Measurements from ENCODE around the gene RUSF1. TPM values are rescaled to one million over a fixed set of nuclear protein-coding genes. Genes with fewer than 3 reads are reported as not detected.
"Not testable (repeated sequence)": the region's sequence is repeated elsewhere in the genome, so short reads cannot be mapped to it uniquely, and the experiment has no call there.

RUSF1 gene
- total RNA-seq, 2 donors from 2014 or later, result 45.4 to 50.8 TPM

- Mint-ChIP-seq H3K36me3 (ENCODE audit: low read depth) (no peaks in the 10 kb centered on the region), H3K4me1 (peaks cover 13% of the 10 kb centered on the region), H3K27me3 (ENCODE audit: insufficient read depth) (peaks cover 43% of the 10 kb centered on the region), H3K9me3 (no peaks in the 10 kb centered on the region), H3K4me3 (peak overlapping the region; percentile 56), H3K27ac (no peak overlapping the region)
- Histone ChIP-seq H3K4me1 (ENCODE audit: control insufficient read depth, insufficient read depth, low read length) (no peaks in the 10 kb centered on the region), H3K27ac (ENCODE audit: low read depth, low read length) (no peak overlapping the region), H3K9me3 (ENCODE audit: control insufficient read depth, low read length) (no peaks in the 10 kb centered on the region), H3K4me3 (ENCODE audit: low read length) (peak overlapping the region; percentile 73), H3K9ac (ENCODE audit: extremely low read depth, low read length, poor library complexity, severe bottlenecking) (no peak overlapping the region), H3K36me3 (ENCODE audit: control insufficient read depth, insufficient read depth, low read length) (no peaks in the 10 kb centered on the region), H3K27me3 (ENCODE audit: control insufficient read depth, insufficient read depth, low read length, poor library complexity, severe bottlenecking) (peaks cover 42% of the 10 kb centered on the region)
- no peak for TF ChIP-seq CTCF (conservative IDR thresholded peaks at IDR 0.05)
- 42 to 60% methylated on average over 6 to 11 of the region's 11 CpGs for WGBS, 2 experiments (ENCODE audit: insufficient coverage in 1 of 2, insufficient read length in 1 of 2)
- DNase-seq, result peak; percentile 59
Observed at GRCh38 chr16:31528523-31529107, 20.4 kb upstream of the RUSF1 start.

GRCh38 chr16:31527734-31528274, 19.6 kb upstream of the RUSF1 start, which contains the start of gene AHSP:
TSS of gene AHSP (plus strand) at chr16:31527900. CDS start at chr16:31528140, 240 bp downstream.
- 35 to 44% methylated on average over 5 to 6 of the region's 6 CpGs for WGBS, 2 experiments (ENCODE audit: insufficient coverage in 1 of 2, insufficient read length in 1 of 2)
- no peaks in the 10 kb centered on the region for H3K4me1 ChIP-seq (ENCODE audit: control insufficient read depth, insufficient read depth, low read length)
- TF ChIP-seq CTCF (conservative IDR thresholded peaks at IDR 0.05), result no peak
- Mint-ChIP-seq H3K27ac (no peak within 1 kb of the TSS), H3K9me3 (no peaks in the 10 kb centered on the region), H3K4me1 (peaks cover 13% of the 10 kb centered on the region), H3K27me3 (ENCODE audit: insufficient read depth) (peaks cover 40% of the 10 kb centered on the region), H3K4me3 (peak within 1 kb of the TSS; percentile 56), H3K36me3 (ENCODE audit: low read depth) (no peaks in the 10 kb centered on the region)
- no peaks in the 10 kb centered on the region for H3K36me3 ChIP-seq (ENCODE audit: control insufficient read depth, insufficient read depth, low read length)
- peak within 1 kb of the TSS; percentile 73 for H3K4me3 ChIP-seq (ENCODE audit: low read length)
- no peak within 1 kb of the TSS for H3K27ac ChIP-seq (ENCODE audit: low read depth, low read length)
- no peaks in the 10 kb centered on the region for H3K9me3 ChIP-seq (ENCODE audit: control insufficient read depth, low read length)
- H3K9ac ChIP-seq (ENCODE audit: extremely low read depth, low read length, poor library complexity, severe bottlenecking), result no peak within 1 kb of the TSS
- DNase-seq, result peak; percentile 45
- peaks cover 42% of the 10 kb centered on the region for H3K27me3 ChIP-seq (ENCODE audit: control insufficient read depth, insufficient read depth, low read length, poor library complexity, severe bottlenecking)

- 89 to 96% methylated on average over 3 of the region's 3 CpGs for WGBS, 2 experiments (ENCODE audit: insufficient coverage in 1 of 2, insufficient read length in 1 of 2)
- H3K9me3 ChIP-seq (ENCODE audit: control insufficient read depth, low read length), result no peaks in the 10 kb centered on the region
- Mint-ChIP-seq H3K27ac (no peak overlapping the region), H3K27me3 (ENCODE audit: insufficient read depth) (peaks cover 42% of the 10 kb centered on the region), H3K4me3 (no peak overlapping the region), H3K36me3 (ENCODE audit: low read depth) (no peaks in the 10 kb centered on the region), H3K4me1 (peaks cover 13% of the 10 kb centered on the region), H3K9me3 (no peaks in the 10 kb centered on the region)
- no peak overlapping the region for H3K9ac ChIP-seq (ENCODE audit: extremely low read depth, low read length, poor library complexity, severe bottlenecking)
- H3K36me3 ChIP-seq (ENCODE audit: control insufficient read depth, insufficient read depth, low read length), result no peaks in the 10 kb centered on the region
- DNase-seq, result no peak
- H3K27me3 ChIP-seq (ENCODE audit: control insufficient read depth, insufficient read depth, low read length, poor library complexity, severe bottlenecking), result peaks cover 26% of the 10 kb centered on the region
- H3K4me3 ChIP-seq (ENCODE audit: low read length), result no peak overlapping the region
- no peak overlapping the region for H3K27ac ChIP-seq (ENCODE audit: low read depth, low read length)
- no peak for TF ChIP-seq CTCF (conservative IDR thresholded peaks at IDR 0.05)
- H3K4me1 ChIP-seq (ENCODE audit: control insufficient read depth, insufficient read depth, low read length), result no peaks in the 10 kb centered on the region
Observed at GRCh38 chr16:31525113-31525512, 16.9 kb upstream of the RUSF1 start.

GRCh38 chr16:31523768-31524167, 15.6 kb upstream of the RUSF1 start:
- 71% methylated on average over 1 of the region's 6 CpGs; no CpG with 5 or more reads in 1 of the 2 experiments for WGBS, 2 experiments (ENCODE audit: insufficient coverage in 1 of 2, insufficient read length in 1 of 2)
- H3K9ac ChIP-seq (ENCODE audit: extremely low read depth, low read length, poor library complexity, severe bottlenecking); H3K9me3 Mint-ChIP-seq; H3K27ac Mint-ChIP-seq; H3K4me1 ChIP-seq (ENCODE audit: control insufficient read depth, insufficient read depth, low read length); H3K4me3 ChIP-seq (ENCODE audit: low read length); DNase-seq; H3K4me1 Mint-ChIP-seq; H3K9me3 ChIP-seq (ENCODE audit: control insufficient read depth, low read length); H3K36me3 Mint-ChIP-seq (ENCODE audit: low read depth); H3K27ac ChIP-seq (ENCODE audit: low read depth, low read length); H3K4me3 Mint-ChIP-seq; H3K36me3 ChIP-seq (ENCODE audit: control insufficient read depth, insufficient read depth, low read length): not testable (repeated sequence)
- H3K27me3 Mint-ChIP-seq (ENCODE audit: insufficient read depth), result peaks cover 36% of the 10 kb centered on the region
- H3K27me3 ChIP-seq (ENCODE audit: control insufficient read depth, insufficient read depth, low read length, poor library complexity, severe bottlenecking), result peaks cover 15% of the 10 kb centered on the region

Data from endodermal cell (in vitro differentiated cells).